Rectal smooth muscle tissue (tissue), 1 donor: ENCODE results near the gene INF2.
A peak's percentile ranks its signal among the peaks of the same experiment; 100 is the strongest.

Experiments
- H3K27ac ChIP-seq: one replicate; pipeline ENCODE4 v1.7.0; 2013; ENCODE audit warnings: low read depth, low read length, inconsistent platforms
- H3K27me3 ChIP-seq: one replicate; pipeline ENCODE4 v1.7.0; 2013; ENCODE audit warnings: low read length; ENCODE audit not compliant: control insufficient read depth, insufficient read depth
- H3K36me3 ChIP-seq: one replicate; pipeline ENCODE4 v1.7.0; 2013; ENCODE audit warnings: low read length; ENCODE audit not compliant: control insufficient read depth, insufficient read depth
- H3K4me1 ChIP-seq: one replicate; pipeline ENCODE4 v1.7.0; 2013; ENCODE audit warnings: low read length; ENCODE audit not compliant: control insufficient read depth, insufficient read depth
- H3K4me3 ChIP-seq: one replicate; pipeline ENCODE4 v1.7.0; 2013; ENCODE audit warnings: low read length
- H3K9ac ChIP-seq: one replicate; pipeline ENCODE4 v1.7.0; 2013; ENCODE audit warnings: low read length

INF2 gene

DNA sequence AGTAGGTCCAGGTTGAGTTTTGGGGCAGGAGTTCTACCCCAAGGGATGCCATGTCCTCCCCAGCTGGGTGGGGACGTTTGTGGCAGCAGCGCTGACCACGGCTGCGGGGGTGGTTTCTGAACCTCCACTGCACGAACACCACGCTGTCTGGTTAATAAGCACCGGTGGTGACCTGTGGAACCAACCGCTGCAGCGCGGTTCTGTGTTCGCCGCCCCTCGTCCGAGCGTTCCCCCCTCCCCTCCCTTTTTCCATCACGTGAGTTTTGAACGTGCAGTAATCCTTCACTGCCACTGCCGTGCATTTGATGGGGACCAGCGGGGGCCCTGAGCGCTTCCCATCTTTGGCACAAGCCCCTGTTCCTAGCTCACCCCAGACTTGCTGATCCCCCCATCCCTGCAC is 28.2 kb downstream of the INF2 start:
- no peaks in the 10 kb centered on the region for H3K4me1 ChIP-seq
- H3K4me3 ChIP-seq: no peak overlapping the region
- no peaks in the 10 kb centered on the region for H3K27me3 ChIP-seq
- peaks cover 20% of the 10 kb centered on the region for H3K36me3 ChIP-seq
- no peak overlapping the region for H3K9ac ChIP-seq
- H3K27ac ChIP-seq: no peak overlapping the region

GRCh38 chr14:104718147-104718546 is 28.7 kb downstream of the INF2 start:
- Histone ChIP-seq H3K9ac (no peak overlapping the region), H3K27me3 (no peaks in the 10 kb centered on the region), H3K4me1 (no peaks in the 10 kb centered on the region), H3K27ac (no peak overlapping the region), H3K4me3 (no peak overlapping the region), H3K36me3 (peaks cover 20% of the 10 kb centered on the region)

DNA sequence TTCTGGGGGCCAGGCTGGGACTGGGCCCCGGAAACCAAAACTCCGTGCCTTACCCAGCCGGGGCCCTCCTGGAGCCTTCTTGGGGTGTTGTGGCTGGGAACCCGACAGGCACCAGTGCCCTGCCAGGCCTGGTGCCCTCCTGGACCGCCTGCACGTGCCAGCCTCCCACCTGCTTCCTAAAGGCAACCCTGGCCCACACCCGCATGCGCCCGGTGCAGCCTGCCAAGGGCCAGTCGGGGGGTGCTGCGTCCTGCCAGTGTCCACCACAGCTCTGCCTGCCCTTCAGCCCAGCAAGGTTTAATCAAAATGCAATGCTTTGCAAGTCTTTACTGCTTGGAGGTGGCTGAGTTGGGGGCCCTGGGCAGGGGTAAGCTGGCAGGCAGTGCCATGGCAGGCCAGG is 29.5 kb downstream of the INF2 start:
- H3K4me1 ChIP-seq: no peaks in the 10 kb centered on the region
- no peak overlapping the region for H3K9ac ChIP-seq
- peaks cover 15% of the 10 kb centered on the region for H3K36me3 ChIP-seq
- H3K27me3 ChIP-seq: no peaks in the 10 kb centered on the region
- no peak overlapping the region for H3K4me3 ChIP-seq
- no peak overlapping the region for H3K27ac ChIP-seq

GRCh38 chr14:104719343-104719742 is 29.9 kb downstream of the INF2 start:
- H3K4me1 ChIP-seq: no peaks in the 10 kb centered on the region
- H3K27me3 ChIP-seq: no peaks in the 10 kb centered on the region
- no peak overlapping the region for H3K27ac ChIP-seq
- no peak overlapping the region for H3K4me3 ChIP-seq
- no peak overlapping the region for H3K9ac ChIP-seq
- peaks cover 15% of the 10 kb centered on the region for H3K36me3 ChIP-seq

GRCh38 chr14:104721505-104722431 is 32.4 kb downstream of the INF2 start:
- Histone ChIP-seq H3K27me3 (no peaks in the 10 kb centered on the region), H3K4me3 (no peak overlapping the region), H3K27ac (no peak overlapping the region), H3K36me3 (no peaks in the 10 kb centered on the region), H3K9ac (no peak overlapping the region), H3K4me1 (no peaks in the 10 kb centered on the region)

GRCh38 chr14:104722938-104723650 is 33.7 kb downstream of the INF2 start:
- no peaks in the 10 kb centered on the region for H3K27me3 ChIP-seq
- H3K9ac ChIP-seq: no peak overlapping the region
- peak overlapping the region; percentile 81 for H3K4me3 ChIP-seq
- no peak overlapping the region for H3K27ac ChIP-seq
- H3K36me3 ChIP-seq: no peaks in the 10 kb centered on the region
- no peaks in the 10 kb centered on the region for H3K4me1 ChIP-seq

DNA sequence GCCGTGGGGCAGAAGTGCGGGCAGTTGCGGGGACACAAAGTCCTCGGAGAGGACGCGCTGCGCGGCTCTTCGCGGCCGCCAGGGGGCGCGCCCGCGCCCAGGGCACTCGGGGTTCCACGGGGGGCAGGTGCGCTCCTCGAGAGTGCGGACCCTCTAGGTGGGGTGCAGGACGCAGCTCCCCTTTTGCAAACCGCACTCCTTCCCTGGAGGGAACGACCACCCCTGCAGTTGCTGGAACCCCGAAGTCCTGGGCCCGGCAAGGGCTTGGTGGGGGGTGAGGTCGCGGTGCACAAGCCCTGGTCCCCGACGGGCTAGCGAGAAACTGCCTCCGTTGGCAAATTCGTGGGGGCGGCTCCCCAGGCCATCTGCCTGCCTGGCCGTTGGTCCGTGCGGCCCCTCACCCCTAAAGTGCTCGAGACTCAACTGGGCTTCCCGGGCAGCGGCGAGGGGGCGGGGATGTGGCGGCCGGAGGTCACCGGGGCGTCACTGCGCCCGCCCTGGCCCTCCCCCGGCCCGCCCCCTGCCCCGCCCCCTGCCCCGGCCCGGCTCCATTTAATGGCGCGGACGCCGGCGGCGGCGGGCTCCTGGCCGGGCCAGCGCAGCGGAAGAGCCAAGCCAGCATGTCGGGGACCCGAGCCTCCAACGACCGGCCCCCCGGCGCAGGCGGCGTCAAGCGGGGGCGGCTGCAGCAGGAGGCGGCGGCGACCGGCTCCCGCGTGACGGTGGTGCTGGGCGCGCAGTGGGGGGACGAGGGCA is 34.4 kb downstream of the INF2 start, which contains the start of gene ADSS1:
ADSS1 (plus strand) TSS at position 579 of the 756 bp plus-strand sequence; CDS start at position 621, 42 bp downstream.
- Histone ChIP-seq H3K9ac (no peak within 1 kb of the TSS), H3K27ac (no peak within 1 kb of the TSS), H3K4me1 (no peaks in the 10 kb centered on the region), H3K27me3 (no peaks in the 10 kb centered on the region), H3K4me3 (peak within 1 kb of the TSS; percentile 81), H3K36me3 (no peaks in the 10 kb centered on the region)

GRCh38 chr14:104724407-104724980 is 35.1 kb downstream of the INF2 start:
- H3K27ac ChIP-seq: no peak overlapping the region
- H3K4me3 ChIP-seq: peak overlapping the region; percentile 59
- no peaks in the 10 kb centered on the region for H3K4me1 ChIP-seq
- no peaks in the 10 kb centered on the region for H3K27me3 ChIP-seq
- no peaks in the 10 kb centered on the region for H3K36me3 ChIP-seq
- no peak overlapping the region for H3K9ac ChIP-seq

GRCh38 chr14:104724981-104725771 is 35.8 kb downstream of the INF2 start:
- H3K36me3 ChIP-seq: no peaks in the 10 kb centered on the region
- no peaks in the 10 kb centered on the region for H3K4me1 ChIP-seq
- no peaks in the 10 kb centered on the region for H3K27me3 ChIP-seq
- H3K9ac ChIP-seq: no peak overlapping the region
- H3K27ac ChIP-seq: no peak overlapping the region
- H3K4me3 ChIP-seq: peak overlapping the region; percentile 14

DNA sequence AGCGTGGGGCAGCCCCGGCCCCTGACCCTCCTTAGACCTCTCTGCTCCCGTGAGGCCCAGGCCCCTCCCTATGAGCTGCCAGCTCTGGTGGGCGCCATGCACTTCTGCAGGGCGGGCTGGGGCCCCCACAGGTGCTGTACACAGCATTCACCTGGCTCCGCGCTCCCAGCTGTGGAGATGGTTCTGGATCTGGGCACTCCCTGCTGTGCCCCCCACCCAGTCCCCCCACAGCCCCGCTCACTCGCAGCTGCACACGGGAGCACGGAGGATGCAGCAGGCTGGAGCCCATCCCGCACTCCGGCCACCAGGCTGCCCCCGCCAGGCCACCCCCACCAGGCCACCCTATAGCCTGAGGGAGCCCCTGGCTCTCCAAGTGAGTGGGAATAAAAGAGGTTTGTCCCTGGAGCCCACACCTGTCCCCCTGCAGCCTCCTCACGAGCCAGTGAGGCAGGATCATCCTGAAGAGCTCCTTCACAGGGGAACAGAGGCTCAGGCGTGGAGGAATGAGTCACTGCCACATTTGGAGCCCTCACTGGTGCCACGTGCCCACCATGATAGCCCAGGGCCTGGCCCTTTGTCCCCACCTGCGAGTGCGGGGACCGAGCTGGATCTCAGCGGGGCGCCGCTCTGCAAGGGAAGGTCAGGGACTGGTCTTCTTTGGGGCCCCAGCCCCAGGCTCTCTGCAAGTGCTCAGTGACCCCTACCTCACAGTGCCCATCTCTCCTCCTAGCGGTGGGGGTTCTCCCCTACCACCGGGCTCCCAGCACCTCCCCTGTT is 36.5 kb downstream of the INF2 start:
- no peak overlapping the region for H3K4me3 ChIP-seq
- H3K4me1 ChIP-seq: no peaks in the 10 kb centered on the region
- H3K27ac ChIP-seq: no peak overlapping the region
- no peak overlapping the region for H3K9ac ChIP-seq
- H3K36me3 ChIP-seq: no peaks in the 10 kb centered on the region
- no peaks in the 10 kb centered on the region for H3K27me3 ChIP-seq
